Right cardiac atrium (tissue), 5 donors: Measurements from ENCODE around the gene CABP1. TPM values are rescaled to one million over a fixed set of nuclear protein-coding genes. Genes with fewer than 3 reads are reported as not detected.

ENCODE experiments used
- ATAC-seq, 2 donors: fragments of 200-7000 bp; cut with Tn5 transposase; one replicate each; pipeline versions ENCODE4 v1.8.0 to v1.9.1; 2020; ENCODE audit warnings: moderate library complexity in 2 of 2, mild to moderate bottlenecking in 1 of 2
- DNase-seq, 3 donors: peaks; one replicate each; pipeline ENCODE4 v3.0.0-alpha.2; 2020
- H3K27ac ChIP-seq: one replicate; pipeline ENCODE4 v1.5.1; 2013; ENCODE audit warnings: mild to moderate bottlenecking, low read length, control low read depth, moderate library complexity
- H3K27me3 ChIP-seq: one replicate; pipeline ENCODE4 v1.6.1; 2013; ENCODE audit not compliant: control insufficient read depth, insufficient read depth
- H3K4me1 ChIP-seq: one replicate; pipeline ENCODE4 v1.6.1; 2013; ENCODE audit warnings: low read length; ENCODE audit not compliant: control insufficient read depth, insufficient read depth
- H3K4me3 ChIP-seq: one replicate; pipeline ENCODE4 v1.5.1; 2013; ENCODE audit warnings: low read length, control low read depth
- H3K9me3 ChIP-seq: one replicate; pipeline ENCODE4 v1.6.1; 2013; ENCODE audit warnings: low read length; ENCODE audit not compliant: control insufficient read depth
- WGBS: extraction: QIAGEN DNeasy Blood & Tissue Kit; methylation state at CpG from one replicate; pipeline ENCODE4 v1.1.7; 2013; 5-methylcytosine and 5-hydroxymethylcytosine counted together
- intact Hi-C, 4 donors: fragments of 100-400 bp; cut with DNase I; formaldehyde crosslinking; loops; one replicate each; pipeline versions ENCODE4 v1.11.0 to v1.14.0; 2022 to 2023
- polyA plus RNA-seq: library from polyadenylated mRNA; stranded (reverse); fragments of 200-250 nt; gene quantifications from one replicate; pipeline ENCODE4 v1.2.3, GENCODE V29; 2013
- total RNA-seq, 4 donors: library from RNA; stranded (reverse); fragmentation: NEBNext Ultra II Directional; extraction: Animal tissue kit (Norgen Biotek cat#: 25700); gene quantifications; one replicate each; pipeline ENCODE4 v1.2.1, GENCODE V29; 2021
- donor health status: healthy with polysubstance abuse.
- donor health status: DM: no; HTN: yes; CAD: no.
- donor health status: DM: no; HTN: no; CAD: no.
- donor health status: DM: no; HTN: yes; CAD: no; lungs with severe emphysema.
- donor health status: DM: yes; HTN: yes; CAD: no.

CABP1 gene
- total and polyA plus RNA-seq, 5 donors, result 0.89 to 4.0 (median 2.5) TPM

DNA sequence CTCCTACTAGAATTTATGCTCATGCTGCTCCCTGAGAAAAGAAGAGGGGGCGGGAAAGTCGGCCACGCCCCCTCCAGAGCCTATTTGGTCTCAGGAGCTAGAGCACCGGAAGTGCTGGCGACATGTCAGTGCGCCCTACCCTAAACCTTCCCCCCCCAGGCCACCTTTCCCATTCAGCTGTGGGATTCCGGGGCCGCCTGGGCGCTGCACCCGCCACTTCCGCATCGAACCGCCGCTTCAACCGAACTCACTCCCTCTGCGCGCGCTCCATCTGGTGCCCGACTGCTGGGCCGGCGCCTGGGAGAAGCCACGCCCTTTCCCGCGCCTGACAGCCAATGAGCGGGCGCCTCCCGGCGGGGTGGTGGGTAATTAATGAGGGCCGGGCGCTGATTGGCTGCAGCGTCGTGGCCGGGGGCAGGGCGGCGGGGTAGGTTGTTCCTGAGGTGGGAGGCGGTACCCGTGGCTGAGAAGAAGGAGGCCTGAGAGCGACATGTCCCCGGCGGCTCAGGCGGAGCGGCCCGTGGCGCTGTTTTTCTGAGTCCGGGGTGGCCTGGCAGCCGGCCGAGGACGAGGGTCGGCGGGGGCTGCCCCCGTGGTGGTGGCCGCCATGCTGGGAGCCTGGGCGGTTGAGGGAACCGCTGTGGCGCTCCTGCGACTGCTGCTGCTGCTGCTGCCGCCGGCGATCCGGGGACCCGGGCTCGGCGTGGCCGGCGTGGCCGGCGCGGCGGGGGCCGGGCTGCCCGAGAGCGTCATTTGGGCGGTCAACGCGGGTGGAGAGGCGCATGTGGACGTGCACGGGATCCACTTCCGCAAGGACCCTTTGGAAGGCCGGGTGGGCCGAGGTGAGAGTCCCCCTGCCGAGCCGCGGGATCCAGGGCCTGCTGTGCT lies 46.5 kb downstream of the CABP1 start, which contains the start of gene MLEC:
Gene MLEC, plus strand, starts transcription at position 460 of the 888 bp plus-strand sequence. Its CDS starts 148 bp downstream, at position 608.
- WGBS, result under 1% methylated on average over 84 of the region's 84 CpGs
- peaks cover 13% of the 10 kb centered on the region for H3K4me1 ChIP-seq

GRCh38 chr12:120687578-120688289 lies 47.3 kb downstream of the CABP1 start:
- ATAC-seq, result no peak

More for the DNA sequence above, 46.5 kb downstream of the CABP1 start, which contains the start of gene MLEC:
- no peaks in the 10 kb centered on the region for H3K9me3 ChIP-seq
- peak within 1 kb of the TSS; percentile 99 for H3K4me3 ChIP-seq
- peak within 1 kb of the TSS; percentile 95 for H3K27ac ChIP-seq
- DNase-seq, result peak; percentile 98 to 100 (median 99)
- H3K27me3 ChIP-seq, result no peaks in the 10 kb centered on the region
- ATAC-seq, result peak; percentile 96
- intact Hi-C loops, result no loop called here

GRCh38 chr12:120688527-120689071 lies 48.2 kb downstream of the CABP1 start:
- Histone ChIP-seq H3K4me3 (peak overlapping the region; percentile 99), H3K27ac (peak overlapping the region; percentile 87), H3K9me3 (no peaks in the 10 kb centered on the region), H3K27me3 (no peaks in the 10 kb centered on the region), H3K4me1 (peaks cover 16% of the 10 kb centered on the region)
- intact Hi-C loops, result no loop called here
- no peak for DNase-seq
- no peak for ATAC-seq
- WGBS, result 5% methylated on average over 6 of the region's 6 CpGs

More at GRCh38 chr12:120687578-120688289, 47.3 kb downstream of the CABP1 start:
- Histone ChIP-seq H3K27me3 (no peaks in the 10 kb centered on the region), H3K9me3 (no peaks in the 10 kb centered on the region), H3K27ac (peak overlapping the region; percentile 87), H3K4me3 (peak overlapping the region; percentile 99), H3K4me1 (peaks cover 16% of the 10 kb centered on the region)
- under 1% methylated on average over 31 of the region's 31 CpGs for WGBS
- peak in 2 of 3 donors; percentile 55 to 70 for DNase-seq
- intact Hi-C loops, result no loop called here

- Histone ChIP-seq H3K27me3 (no peaks in the 10 kb centered on the region), H3K9me3 (no peaks in the 10 kb centered on the region), H3K4me1 (peaks cover 16% of the 10 kb centered on the region), H3K27ac (peak overlapping the region; percentile 87), H3K4me3 (peak overlapping the region; percentile 99)
- no peak for ATAC-seq
- intact Hi-C loops, result no loop called here
- no peak for DNase-seq
- 63% methylated on average over 6 of the region's 6 CpGs for WGBS
Measured at GRCh38 chr12:120689397-120690082, 49.1 kb downstream of the CABP1 start.

DNA sequence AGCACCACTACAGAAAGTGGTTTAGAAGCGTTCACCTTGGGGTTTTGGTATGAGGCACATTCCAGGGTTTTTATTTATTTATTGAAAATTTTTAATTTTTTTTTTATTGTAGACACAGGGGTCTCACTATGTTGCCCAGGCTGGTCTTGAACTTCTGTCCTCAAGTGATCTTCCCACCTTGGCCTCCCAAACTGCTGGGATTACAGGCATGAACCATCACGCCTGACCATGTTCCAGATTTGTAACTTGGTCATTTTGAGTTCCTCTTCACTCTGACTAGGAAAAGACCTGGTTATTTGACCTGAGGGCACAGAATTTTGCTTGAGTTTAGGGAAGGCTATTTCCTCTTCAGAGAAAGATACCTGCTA lies 49.6 kb downstream of the CABP1 start:
- ATAC-seq (no peak), DNase-seq (no peak)
- Histone ChIP-seq H3K27ac (peak overlapping the region; percentile 39), H3K9me3 (no peaks in the 10 kb centered on the region), H3K4me1 (peaks cover 16% of the 10 kb centered on the region), H3K4me3 (peak overlapping the region; percentile 7), H3K27me3 (no peaks in the 10 kb centered on the region)
- intact Hi-C loops, result no loop called here
- 83% methylated on average over 2 of the region's 2 CpGs for WGBS

DNA sequence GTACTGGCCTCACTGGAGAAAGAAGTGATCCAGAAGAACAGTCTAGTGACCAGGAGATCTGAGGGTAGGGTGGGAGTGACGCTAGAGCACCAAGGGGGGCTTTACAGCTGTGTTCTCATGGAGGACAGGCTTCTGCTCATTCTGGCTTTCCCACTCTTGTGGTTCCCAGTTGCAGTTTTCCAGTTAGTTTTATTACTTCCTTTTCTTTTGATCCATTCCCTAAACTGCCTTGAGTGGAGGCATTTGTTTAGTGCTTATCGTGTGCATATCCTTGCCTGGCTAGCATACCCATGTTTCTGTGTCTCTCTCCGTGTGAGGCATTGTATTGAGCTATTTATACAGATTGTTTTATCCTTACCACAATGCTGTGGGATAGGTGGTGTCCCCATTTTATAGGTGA lies 50.6 kb downstream of the CABP1 start:
- ATAC-seq (no peak), DNase-seq (no peak)
- no peak overlapping the region for H3K4me3 ChIP-seq
- H3K27me3 ChIP-seq, result no peaks in the 10 kb centered on the region
- H3K4me1 ChIP-seq, result peaks cover 18% of the 10 kb centered on the region
- H3K27ac ChIP-seq, result peak overlapping the region; percentile 82
- no peaks in the 10 kb centered on the region for H3K9me3 ChIP-seq
- intact Hi-C loops, result no loop called here
- WGBS, result 48% methylated on average over 3 of the region's 3 CpGs

- Histone ChIP-seq H3K9me3 (no peaks in the 10 kb centered on the region), H3K4me1 (peaks cover 20% of the 10 kb centered on the region), H3K27me3 (no peaks in the 10 kb centered on the region), H3K27ac (no peak overlapping the region), H3K4me3 (no peak overlapping the region)
- no peak for ATAC-seq
- intact Hi-C loops, result no loop called here
- 74% methylated on average over 11 of the region's 11 CpGs for WGBS
- DNase-seq, result no peak
Measured at GRCh38 chr12:120692524-120693033, 52.2 kb downstream of the CABP1 start.

- no peak for DNase-seq
- H3K4me3 ChIP-seq, result no peak overlapping the region
- no peak for ATAC-seq
- no peaks in the 10 kb centered on the region for H3K27me3 ChIP-seq
- H3K4me1 ChIP-seq, result peaks cover 24% of the 10 kb centered on the region
- H3K9me3 ChIP-seq, result no peaks in the 10 kb centered on the region
- intact Hi-C loops, result no loop called here
- WGBS, result 84% methylated on average over 4 of the region's 4 CpGs
- no peak overlapping the region for H3K27ac ChIP-seq
Measured at GRCh38 chr12:120693848-120694247, 53.4 kb downstream of the CABP1 start.

GRCh38 chr12:120696626-120697025 lies 56.2 kb downstream of the CABP1 start:
- Histone ChIP-seq H3K4me1 (peaks cover 25% of the 10 kb centered on the region), H3K9me3 (no peaks in the 10 kb centered on the region), H3K4me3 (no peak overlapping the region), H3K27ac (no peak overlapping the region), H3K27me3 (no peaks in the 10 kb centered on the region)
- DNase-seq (no peak), ATAC-seq (no peak)
- WGBS, result 70% methylated on average over 6 of the region's 6 CpGs
- intact Hi-C loops, result no loop called here

- no peak overlapping the region for H3K27ac ChIP-seq
Measured at GRCh38 chr12:120697344-120697743, 56.9 kb downstream of the CABP1 start.

More at GRCh38 chr12:120697344-120697743, 56.9 kb downstream of the CABP1 start:
- Histone ChIP-seq H3K27me3 (no peaks in the 10 kb centered on the region), H3K4me1 (peaks cover 27% of the 10 kb centered on the region), H3K4me3 (no peak overlapping the region), H3K9me3 (no peaks in the 10 kb centered on the region)
- intact Hi-C loops, result no loop called here
- DNase-seq, result no peak
- no peak for ATAC-seq
- WGBS, result 90% methylated on average over 1 of the region's 1 CpG
